ENCODE results near the gene OR4X2.

Gene OR4X2, protein sequence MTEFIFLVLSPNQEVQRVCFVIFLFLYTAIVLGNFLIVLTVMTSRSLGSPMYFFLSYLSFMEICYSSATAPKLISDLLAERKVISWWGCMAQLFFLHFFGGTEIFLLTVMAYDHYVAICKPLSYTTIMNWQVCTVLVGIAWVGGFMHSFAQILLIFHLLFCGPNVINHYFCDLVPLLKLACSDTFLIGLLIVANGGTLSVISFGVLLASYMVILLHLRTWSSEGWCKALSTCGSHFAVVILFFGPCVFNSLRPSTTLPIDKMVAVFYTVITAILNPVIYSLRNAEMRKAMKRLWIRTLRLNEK

DNA sequence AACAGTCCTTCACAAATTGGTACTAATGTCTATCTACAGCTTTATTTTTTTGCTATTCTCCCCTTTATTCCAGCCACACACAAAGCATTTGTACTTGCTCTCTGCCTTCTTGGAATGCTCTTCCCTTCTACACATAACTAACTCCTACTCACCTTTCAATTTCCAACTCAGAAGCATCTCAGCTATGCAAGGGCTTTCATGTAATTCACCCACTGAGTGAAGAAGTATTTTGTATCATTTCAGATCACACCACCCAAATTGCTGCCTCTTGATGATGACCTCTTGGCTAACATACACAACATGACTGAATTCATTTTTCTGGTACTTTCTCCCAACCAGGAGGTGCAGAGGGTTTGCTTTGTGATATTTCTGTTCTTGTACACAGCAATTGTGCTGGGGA is at the start of gene OR4X2:
OR4X2 (plus strand) TSS at position 301 of the 400 bp plus-strand sequence; CDS start at position 301, 0 bp downstream.
- no peak within 1 kb of the TSS for H3K4me2 ChIP-seq (ENCODE audit: low read length)
- no peaks in the 10 kb centered on the region for H3K79me2 ChIP-seq (ENCODE audit: low read length)
- TF ChIP-seq EZH2phosphoT487 (IDR thresholded peaks at IDR 0.05; ENCODE audit: low read depth), result no peak
- TF ChIP-seq CTCF (IDR thresholded peaks at IDR 0.05; ENCODE audit: low read depth, low read length), result no peak
- no peaks in the 10 kb centered on the region; the same call in 1 of the 2 replicates for H3K9me3 ChIP-seq (ENCODE audit: insufficient read depth, low read length)
- no peaks in the 10 kb centered on the region for H4K20me1 ChIP-seq (ENCODE audit: insufficient read depth, low read length)
- H3K4me3 ChIP-seq (ENCODE audit: low read length), result no peak within 1 kb of the TSS
- H2AFZ ChIP-seq (ENCODE audit: low read depth, low read length), result no peak within 1 kb of the TSS
- no peaks in the 10 kb centered on the region for H3K4me1 ChIP-seq (ENCODE audit: low read length)
- H3K27me3 ChIP-seq (ENCODE audit: low read depth, low read length), result no peaks in the 10 kb centered on the region
- no peak within 1 kb of the TSS for H3K9ac ChIP-seq (ENCODE audit: low read length)
- H3K36me3 ChIP-seq (replicated peaks; ENCODE audit: low read depth, low read length), result no peaks in the 10 kb centered on the region
- no peak within 1 kb of the TSS for H3K27ac ChIP-seq (ENCODE audit: low read length)

DNA sequence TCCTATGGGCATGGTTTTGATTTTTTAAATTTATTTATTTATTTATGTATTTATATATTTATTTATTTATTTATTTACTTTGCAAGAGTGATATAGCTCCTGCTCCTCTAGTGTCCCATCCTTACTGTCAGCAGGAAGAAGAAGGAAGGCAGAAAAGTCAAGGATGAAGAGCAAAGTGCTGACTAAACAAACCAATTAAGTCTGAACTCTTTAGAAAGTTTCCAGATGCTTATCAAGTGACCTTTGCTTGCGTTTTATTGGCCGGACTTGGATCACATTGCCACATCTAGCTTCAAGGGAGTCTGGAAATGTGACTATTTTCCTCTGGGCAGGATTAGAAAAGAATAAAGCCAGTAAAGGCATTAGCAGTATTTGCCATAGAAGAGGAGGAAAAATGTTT is 37.0 kb upstream of the OR4X2 start:
- Histone ChIP-seq H3K9me3 (ENCODE audit: insufficient read depth, low read length) (no peaks in the 10 kb centered on the region), H3K79me2 (ENCODE audit: low read length) (no peaks in the 10 kb centered on the region), H3K4me1 (ENCODE audit: low read length) (peaks cover 7% of the 10 kb centered on the region), H3K9ac (ENCODE audit: low read length) (no peak overlapping the region), H3K36me3 (replicated peaks; ENCODE audit: low read depth, low read length) (no peaks in the 10 kb centered on the region), H3K4me3 (ENCODE audit: low read length) (no peak overlapping the region), H3K27me3 (ENCODE audit: low read depth, low read length) (no peaks in the 10 kb centered on the region), H2AFZ (ENCODE audit: low read depth, low read length) (no peak overlapping the region), H3K4me2 (ENCODE audit: low read length) (no peak overlapping the region), H4K20me1 (ENCODE audit: insufficient read depth, low read length) (no peaks in the 10 kb centered on the region), H3K27ac (ENCODE audit: low read length) (no peak overlapping the region)
- TF ChIP-seq CTCF (IDR thresholded peaks at IDR 0.05; ENCODE audit: low read depth, low read length) (no peak), EZH2phosphoT487 (IDR thresholded peaks at IDR 0.05; ENCODE audit: low read depth) (no peak)

DNA sequence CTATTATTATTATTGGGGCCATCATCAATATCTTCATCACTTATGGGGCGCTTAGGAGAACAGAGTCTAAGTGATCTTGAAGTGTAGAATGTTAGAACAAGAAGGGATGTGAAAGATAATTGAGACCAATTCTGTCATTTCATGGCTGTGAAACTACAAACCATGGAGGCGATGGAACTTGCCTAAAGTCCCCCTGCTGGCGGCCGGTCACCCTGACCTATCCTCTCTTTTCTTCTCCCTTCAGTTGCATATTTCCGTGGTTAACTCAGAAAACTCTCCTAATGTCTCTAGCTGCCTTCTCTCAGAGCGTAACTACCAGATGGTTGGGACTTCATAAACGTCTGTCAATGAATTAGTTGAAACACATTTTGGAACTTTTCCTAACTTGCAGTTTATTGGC is 34.9 kb upstream of the OR4X2 start:
- Histone ChIP-seq H4K20me1 (ENCODE audit: insufficient read depth, low read length) (no peaks in the 10 kb centered on the region), H3K27me3 (ENCODE audit: low read depth, low read length) (no peaks in the 10 kb centered on the region), H3K9me3 (ENCODE audit: insufficient read depth, low read length) (no peaks in the 10 kb centered on the region), H3K9ac (ENCODE audit: low read length) (no peak overlapping the region), H3K4me2 (ENCODE audit: low read length) (no peak overlapping the region), H3K4me1 (ENCODE audit: low read length) (peaks cover 3% of the 10 kb centered on the region; the same call in 1 of the 2 replicates), H2AFZ (ENCODE audit: low read depth, low read length) (no peak overlapping the region), H3K27ac (ENCODE audit: low read length) (no peak overlapping the region), H3K4me3 (ENCODE audit: low read length) (no peak overlapping the region), H3K79me2 (ENCODE audit: low read length) (no peaks in the 10 kb centered on the region), H3K36me3 (replicated peaks; ENCODE audit: low read depth, low read length) (no peaks in the 10 kb centered on the region)
- TF ChIP-seq CTCF (IDR thresholded peaks at IDR 0.05; ENCODE audit: low read depth, low read length) (no peak), EZH2phosphoT487 (IDR thresholded peaks at IDR 0.05; ENCODE audit: low read depth) (no peak)

- H3K9me3 ChIP-seq (ENCODE audit: insufficient read depth, low read length), result no peaks in the 10 kb centered on the region
These were observed 28.4 kb upstream of the OR4X2 start, which contains the start of gene OR4B1 for GRCh38 chr11:48216510-48216909. TSS of gene OR4B1 (plus strand) at chr11:48216810. CDS start at chr11:48216810, 0 bp downstream.

More at GRCh38 chr11:48216510-48216909, 28.4 kb upstream of the OR4X2 start, which contains the start of gene OR4B1:
- H3K4me3 ChIP-seq (ENCODE audit: low read length), result no peak within 1 kb of the TSS
- peaks cover 3% of the 10 kb centered on the region; the same call in 1 of the 2 replicates for H3K4me1 ChIP-seq (ENCODE audit: low read length)
- no peak for TF ChIP-seq CTCF (IDR thresholded peaks at IDR 0.05; ENCODE audit: low read depth, low read length)
- no peak within 1 kb of the TSS for H3K27ac ChIP-seq (ENCODE audit: low read length)
- no peaks in the 10 kb centered on the region for H4K20me1 ChIP-seq (ENCODE audit: insufficient read depth, low read length)
- H3K9ac ChIP-seq (ENCODE audit: low read length), result no peak within 1 kb of the TSS
- H3K4me2 ChIP-seq (ENCODE audit: low read length), result no peak within 1 kb of the TSS
- H3K36me3 ChIP-seq (replicated peaks; ENCODE audit: low read depth, low read length), result no peaks in the 10 kb centered on the region
- no peaks in the 10 kb centered on the region for H3K27me3 ChIP-seq (ENCODE audit: low read depth, low read length)
- H2AFZ ChIP-seq (ENCODE audit: low read depth, low read length), result no peak within 1 kb of the TSS
- H3K79me2 ChIP-seq (ENCODE audit: low read length), result no peaks in the 10 kb centered on the region
